ENCODE data around the gene PPIH.
"Not testable (repeated sequence)": the region's sequence is repeated elsewhere in the genome, so short reads cannot be mapped to it uniquely, and the experiment has no call there.

DNA sequence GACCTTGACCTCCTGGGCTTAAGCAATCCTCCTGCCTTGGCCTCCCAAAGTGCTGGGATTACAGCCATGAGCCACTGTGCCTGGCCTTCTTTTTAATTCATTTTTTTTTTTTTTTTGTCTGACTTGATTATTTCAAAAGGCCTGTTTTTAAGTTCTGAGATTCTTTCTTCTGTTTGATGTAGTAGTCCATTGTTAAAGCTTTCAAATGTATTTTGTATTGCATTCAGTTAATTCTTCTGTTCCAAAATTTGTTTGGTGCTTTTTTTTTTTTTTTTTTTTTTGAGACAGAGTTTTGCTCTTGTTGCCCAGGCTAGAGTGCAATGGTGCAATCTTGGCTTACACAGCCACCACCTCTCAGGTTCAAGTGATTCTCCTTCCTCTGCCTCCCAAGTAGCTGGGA lies 56.2 kb downstream of the PPIH start:
- TF ChIP-seq CTCF (IDR thresholded peaks at IDR 0.05; ENCODE audit: low read depth, low read length, missing input control); JUND (IDR thresholded peaks at IDR 0.05); TAF1 (conservative IDR thresholded peaks at IDR 0.05); YY1 (IDR thresholded peaks at IDR 0.05); RAD21 (IDR thresholded peaks at IDR 0.05); RXRA (IDR thresholded peaks at IDR 0.05); FOXA2 (IDR thresholded peaks at IDR 0.05); MAX (IDR thresholded peaks at IDR 0.05); HNF4G (IDR thresholded peaks at IDR 0.05); EGR1 (IDR thresholded peaks at IDR 0.05; ENCODE audit: low read depth in 2 of 2); FOXA1 (IDR thresholded peaks at IDR 0.05): not testable (repeated sequence)
- TF ChIP-seq, protein P1, sequence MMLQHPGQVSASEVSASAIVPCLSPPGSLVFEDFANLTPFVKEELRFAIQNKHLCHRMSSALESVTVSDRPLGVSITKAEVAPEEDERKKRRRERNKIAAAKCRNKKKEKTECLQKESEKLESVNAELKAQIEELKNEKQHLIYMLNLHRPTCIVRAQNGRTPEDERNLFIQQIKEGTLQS (IDR thresholded peaks at IDR 0.05), result not testable (repeated sequence)
- TF ChIP-seq, protein P2, sequence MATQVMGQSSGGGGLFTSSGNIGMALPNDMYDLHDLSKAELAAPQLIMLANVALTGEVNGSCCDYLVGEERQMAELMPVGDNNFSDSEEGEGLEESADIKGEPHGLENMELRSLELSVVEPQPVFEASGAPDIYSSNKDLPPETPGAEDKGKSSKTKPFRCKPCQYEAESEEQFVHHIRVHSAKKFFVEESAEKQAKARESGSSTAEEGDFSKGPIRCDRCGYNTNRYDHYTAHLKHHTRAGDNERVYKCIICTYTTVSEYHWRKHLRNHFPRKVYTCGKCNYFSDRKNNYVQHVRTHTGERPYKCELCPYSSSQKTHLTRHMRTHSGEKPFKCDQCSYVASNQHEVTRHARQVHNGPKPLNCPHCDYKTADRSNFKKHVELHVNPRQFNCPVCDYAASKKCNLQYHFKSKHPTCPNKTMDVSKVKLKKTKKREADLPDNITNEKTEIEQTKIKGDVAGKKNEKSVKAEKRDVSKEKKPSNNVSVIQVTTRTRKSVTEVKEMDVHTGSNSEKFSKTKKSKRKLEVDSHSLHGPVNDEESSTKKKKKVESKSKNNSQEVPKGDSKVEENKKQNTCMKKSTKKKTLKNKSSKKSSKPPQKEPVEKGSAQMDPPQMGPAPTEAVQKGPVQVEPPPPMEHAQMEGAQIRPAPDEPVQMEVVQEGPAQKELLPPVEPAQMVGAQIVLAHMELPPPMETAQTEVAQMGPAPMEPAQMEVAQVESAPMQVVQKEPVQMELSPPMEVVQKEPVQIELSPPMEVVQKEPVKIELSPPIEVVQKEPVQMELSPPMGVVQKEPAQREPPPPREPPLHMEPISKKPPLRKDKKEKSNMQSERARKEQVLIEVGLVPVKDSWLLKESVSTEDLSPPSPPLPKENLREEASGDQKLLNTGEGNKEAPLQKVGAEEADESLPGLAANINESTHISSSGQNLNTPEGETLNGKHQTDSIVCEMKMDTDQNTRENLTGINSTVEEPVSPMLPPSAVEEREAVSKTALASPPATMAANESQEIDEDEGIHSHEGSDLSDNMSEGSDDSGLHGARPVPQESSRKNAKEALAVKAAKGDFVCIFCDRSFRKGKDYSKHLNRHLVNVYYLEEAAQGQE (IDR thresholded peaks at IDR 0.05), result not testable (repeated sequence)

All from liver (tissue), 3 donors.